HG02642 (cell line): Measurements from ENCODE around the gene TJP1.
A peak's percentile ranks its signal among the peaks of the same experiment; 100 is the strongest.
"Not testable (repeated sequence)": the region's sequence is repeated elsewhere in the genome, so short reads cannot be mapped to it uniquely, and the experiment has no call there.

Source experiments
- ATAC-seq: cut with Tn5 transposase; IDR thresholded peaks from one replicate; pipeline ENCODE4 v1.9.1; 2021; ENCODE audit warnings: mild to moderate bottlenecking; ENCODE audit not compliant: unreplicated experiment, poor library complexity

The TJP1 gene

GRCh38 chr15:29672446-29672845 is 149.8 kb downstream of the TJP1 start:
- no peak for ATAC-seq

- ATAC-seq: not testable (repeated sequence)
These were observed 150.2 kb downstream of the TJP1 start for GRCh38 chr15:29672046-29672445.

- no peak for ATAC-seq
These were observed 151.0 kb downstream of the TJP1 start for GRCh38 chr15:29670998-29671981.

GRCh38 chr15:29670266-29670665 is 152.0 kb downstream of the TJP1 start:
- no peak for ATAC-seq

- no peak for ATAC-seq
These were observed 152.4 kb downstream of the TJP1 start for GRCh38 chr15:29669823-29670222.

- peak; percentile 80 for ATAC-seq
These were observed 154.1 kb downstream of the TJP1 start for GRCh38 chr15:29668120-29668602.

GRCh38 chr15:29666241-29666640 is 156.0 kb downstream of the TJP1 start:
- ATAC-seq: no peak

- no peak for ATAC-seq
These were observed 156.7 kb downstream of the TJP1 start for GRCh38 chr15:29665444-29666003.

- ATAC-seq: no peak
These were observed 157.9 kb downstream of the TJP1 start for GRCh38 chr15:29664406-29664805.

GRCh38 chr15:29657476-29657817 is 164.8 kb downstream of the TJP1 start:
- ATAC-seq: not testable (repeated sequence)

GRCh38 chr15:29656636-29657475 is 165.4 kb downstream of the TJP1 start:
- ATAC-seq: no peak

GRCh38 chr15:29652595-29652994 is 169.7 kb downstream of the TJP1 start:
- no peak for ATAC-seq

- ATAC-seq: no peak
These were observed 170.6 kb downstream of the TJP1 start for GRCh38 chr15:29651476-29652233.
